Measurements from ENCODE around the gene REEP3.

REEP3 gene

DNA sequence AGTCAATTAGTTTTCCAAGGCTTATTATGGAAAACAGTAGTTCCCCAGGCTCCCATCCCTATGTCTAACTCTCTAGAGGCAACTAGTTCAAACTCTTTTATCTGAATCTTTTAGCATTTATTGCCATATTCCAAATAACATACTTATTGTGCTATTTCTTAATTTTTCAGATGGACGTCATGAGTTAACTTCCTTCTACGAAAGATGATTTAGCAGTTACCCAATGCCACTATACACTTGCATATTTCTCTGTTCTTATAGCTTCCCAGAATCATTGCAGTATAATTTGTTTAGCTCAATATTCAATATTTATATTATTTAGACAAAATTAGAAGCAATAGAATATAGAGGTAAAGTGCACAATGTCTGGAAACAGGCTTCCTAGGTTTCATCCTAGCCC is 52.8 kb downstream of the REEP3 start:
- Histone ChIP-seq H3K79me2 (ENCODE audit: insufficient read depth, low read length) (no peaks in the 10 kb centered on the region), H3K4me1 (ENCODE audit: insufficient read depth, low read length, poor library complexity, severe bottlenecking) (no peaks in the 10 kb centered on the region), H3K4me2 (ENCODE audit: low read depth, low read length, poor library complexity, severe bottlenecking) (no peak overlapping the region), H3K9me2 (replicated peaks; ENCODE audit: low read depth, low read length) (no peaks in the 10 kb centered on the region), H3K36me3 (ENCODE audit: insufficient read depth, low read length) (peaks cover 12% of the 10 kb centered on the region; the same call in 1 of the 2 replicates), H3K27me3 (ENCODE audit: insufficient read depth, low read length, poor library complexity, severe bottlenecking) (no peaks in the 10 kb centered on the region), H3K9ac (ENCODE audit: low read depth, low read length, poor library complexity, severe bottlenecking) (no peak overlapping the region), H3K4me3 (ENCODE audit: low read length, poor library complexity, severe bottlenecking) (no peak overlapping the region), H4K20me1 (ENCODE audit: insufficient read depth, low read length, poor library complexity, severe bottlenecking) (no peaks in the 10 kb centered on the region), H3K9me3 (ENCODE audit: insufficient read depth, low read depth, low read length) (no peaks in the 10 kb centered on the region), H3F3A (ENCODE audit: low read depth) (no peaks in the 10 kb centered on the region), H2AFZ (ENCODE audit: low read length) (no peak overlapping the region)
- no peak for TF ChIP-seq EZH2phosphoT487 (IDR thresholded peaks at IDR 0.05; ENCODE audit: borderline replicate concordance)
- TF ChIP-seq, protein P1, sequence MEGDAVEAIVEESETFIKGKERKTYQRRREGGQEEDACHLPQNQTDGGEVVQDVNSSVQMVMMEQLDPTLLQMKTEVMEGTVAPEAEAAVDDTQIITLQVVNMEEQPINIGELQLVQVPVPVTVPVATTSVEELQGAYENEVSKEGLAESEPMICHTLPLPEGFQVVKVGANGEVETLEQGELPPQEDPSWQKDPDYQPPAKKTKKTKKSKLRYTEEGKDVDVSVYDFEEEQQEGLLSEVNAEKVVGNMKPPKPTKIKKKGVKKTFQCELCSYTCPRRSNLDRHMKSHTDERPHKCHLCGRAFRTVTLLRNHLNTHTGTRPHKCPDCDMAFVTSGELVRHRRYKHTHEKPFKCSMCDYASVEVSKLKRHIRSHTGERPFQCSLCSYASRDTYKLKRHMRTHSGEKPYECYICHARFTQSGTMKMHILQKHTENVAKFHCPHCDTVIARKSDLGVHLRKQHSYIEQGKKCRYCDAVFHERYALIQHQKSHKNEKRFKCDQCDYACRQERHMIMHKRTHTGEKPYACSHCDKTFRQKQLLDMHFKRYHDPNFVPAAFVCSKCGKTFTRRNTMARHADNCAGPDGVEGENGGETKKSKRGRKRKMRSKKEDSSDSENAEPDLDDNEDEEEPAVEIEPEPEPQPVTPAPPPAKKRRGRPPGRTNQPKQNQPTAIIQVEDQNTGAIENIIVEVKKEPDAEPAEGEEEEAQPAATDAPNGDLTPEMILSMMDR (conservative IDR thresholded peaks at IDR 0.05; ENCODE audit: low read length), result no peak

DNA sequence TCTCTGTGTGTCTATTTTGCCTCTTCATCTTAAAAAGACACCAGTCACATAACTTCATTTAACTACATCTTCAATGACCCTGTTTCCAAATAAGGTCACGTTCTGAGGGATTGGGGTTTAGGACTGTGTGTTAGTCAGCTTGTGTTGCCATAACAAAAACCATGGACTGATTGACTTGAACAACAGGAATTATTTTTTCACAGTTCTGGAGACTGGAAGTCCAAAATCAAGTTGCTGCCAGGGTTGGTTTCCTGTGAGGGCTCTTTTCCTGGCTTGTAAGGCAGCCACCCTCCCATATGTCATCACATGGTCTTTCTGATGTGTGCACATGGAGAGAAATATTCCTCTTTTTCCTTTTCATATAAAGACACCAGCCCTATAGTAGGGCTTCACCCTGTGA is 55.3 kb downstream of the REEP3 start:
- no peaks in the 10 kb centered on the region for H3K9me2 ChIP-seq (replicated peaks; ENCODE audit: low read depth, low read length)
- H3K9me3 ChIP-seq (ENCODE audit: insufficient read depth, low read depth, low read length), result no peaks in the 10 kb centered on the region
- no peaks in the 10 kb centered on the region for H4K20me1 ChIP-seq (ENCODE audit: insufficient read depth, low read length, poor library complexity, severe bottlenecking)
- H3K4me3 ChIP-seq (ENCODE audit: low read length, poor library complexity, severe bottlenecking), result no peak overlapping the region
- no peaks in the 10 kb centered on the region for H3K4me1 ChIP-seq (ENCODE audit: insufficient read depth, low read length, poor library complexity, severe bottlenecking)
- H2AFZ ChIP-seq (ENCODE audit: low read length), result no peak overlapping the region
- H3K9ac ChIP-seq (ENCODE audit: low read depth, low read length, poor library complexity, severe bottlenecking), result no peak overlapping the region
- H3K36me3 ChIP-seq (ENCODE audit: insufficient read depth, low read length), result peaks cover 6% of the 10 kb centered on the region; the same call in 1 of the 2 replicates
- H3K27me3 ChIP-seq (ENCODE audit: insufficient read depth, low read length, poor library complexity, severe bottlenecking), result no peaks in the 10 kb centered on the region
- H3K4me2 ChIP-seq (ENCODE audit: low read depth, low read length, poor library complexity, severe bottlenecking), result no peak overlapping the region
- no peaks in the 10 kb centered on the region for H3K79me2 ChIP-seq (ENCODE audit: insufficient read depth, low read length)
- TF ChIP-seq, protein P1 (conservative IDR thresholded peaks at IDR 0.05; ENCODE audit: low read length), result no peak
- no peak for TF ChIP-seq EZH2phosphoT487 (IDR thresholded peaks at IDR 0.05; ENCODE audit: borderline replicate concordance)
- H3F3A ChIP-seq (ENCODE audit: low read depth), result no peaks in the 10 kb centered on the region

DNA sequence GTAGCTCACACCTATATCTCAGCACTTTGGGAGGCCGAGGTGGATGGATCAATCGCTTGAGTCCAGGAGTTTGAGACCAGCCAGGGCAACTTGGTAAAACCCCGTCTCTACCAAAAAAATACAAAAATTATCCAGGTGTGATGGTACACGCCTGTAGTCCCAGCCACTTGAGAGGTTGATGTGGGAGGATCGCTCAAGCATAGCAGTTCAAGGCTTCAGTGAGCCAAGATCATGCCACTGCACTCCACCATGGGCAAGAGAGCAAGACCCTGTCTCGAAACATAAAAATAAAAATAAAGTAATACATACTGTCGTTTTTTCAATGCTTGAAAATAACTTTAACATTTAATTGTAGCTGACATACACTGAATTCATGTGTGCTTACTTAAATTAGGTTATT is 57.3 kb downstream of the REEP3 start:
- TF ChIP-seq EZH2phosphoT487 (IDR thresholded peaks at IDR 0.05; ENCODE audit: borderline replicate concordance), result no peak
- TF ChIP-seq, protein P1 (conservative IDR thresholded peaks at IDR 0.05; ENCODE audit: low read length), result no peak
- H3F3A ChIP-seq (ENCODE audit: low read depth), result no peaks in the 10 kb centered on the region
- no peaks in the 10 kb centered on the region for H3K9me2 ChIP-seq (replicated peaks; ENCODE audit: low read depth, low read length)

More for the DNA sequence above, 57.3 kb downstream of the REEP3 start:
- Histone ChIP-seq H3K4me3 (ENCODE audit: low read length, poor library complexity, severe bottlenecking) (no peak overlapping the region), H2AFZ (ENCODE audit: low read length) (no peak overlapping the region), H3K79me2 (ENCODE audit: insufficient read depth, low read length) (no peaks in the 10 kb centered on the region), H3K36me3 (ENCODE audit: insufficient read depth, low read length) (peaks cover 6% of the 10 kb centered on the region; the same call in 1 of the 2 replicates), H3K4me2 (ENCODE audit: low read depth, low read length, poor library complexity, severe bottlenecking) (no peak overlapping the region), H3K4me1 (ENCODE audit: insufficient read depth, low read length, poor library complexity, severe bottlenecking) (no peaks in the 10 kb centered on the region), H3K9me3 (ENCODE audit: insufficient read depth, low read depth, low read length) (no peaks in the 10 kb centered on the region), H3K9ac (ENCODE audit: low read depth, low read length, poor library complexity, severe bottlenecking) (no peak overlapping the region), H3K27me3 (ENCODE audit: insufficient read depth, low read length, poor library complexity, severe bottlenecking) (no peaks in the 10 kb centered on the region), H4K20me1 (ENCODE audit: insufficient read depth, low read length, poor library complexity, severe bottlenecking) (no peaks in the 10 kb centered on the region)

All from Loucy (cell line).